Measurements from ENCODE around the gene LHFPL4.

The LHFPL4 gene

GRCh38 chr3:9534429-9534828 is 19.2 kb downstream of the LHFPL4 start:
- no peak for DNase-seq

- DNase-seq, result no peak
These were observed 28.5 kb downstream of the LHFPL4 start for GRCh38 chr3:9525078-9525477.

- no peak for DNase-seq
These were observed 38.7 kb downstream of the LHFPL4 start for GRCh38 chr3:9514956-9515355.

- no peak for DNase-seq
These were observed 39.3 kb downstream of the LHFPL4 start for GRCh38 chr3:9514306-9514705.

- DNase-seq, result no peak
These were observed 41.1 kb downstream of the LHFPL4 start for GRCh38 chr3:9512456-9513045.

- DNase-seq, result no peak
These were observed 44.8 kb downstream of the LHFPL4 start for GRCh38 chr3:9508781-9509180.

GRCh38 chr3:9507586-9508578 is 45.7 kb downstream of the LHFPL4 start:
- no peak for DNase-seq

- DNase-seq, result peak; percentile 91
These were observed 50.3 kb downstream of the LHFPL4 start for GRCh38 chr3:9503283-9503682.

GRCh38 chr3:9501226-9501625 is 52.4 kb downstream of the LHFPL4 start:
- no peak for DNase-seq

GRCh38 chr3:9500108-9501050 is 53.2 kb downstream of the LHFPL4 start:
- peak; percentile 83 for DNase-seq

- no peak for DNase-seq
These were observed 54.0 kb downstream of the LHFPL4 start for GRCh38 chr3:9499455-9500107.

GRCh38 chr3:9498781-9499180 is 54.8 kb downstream of the LHFPL4 start:
- DNase-seq, result no peak

GRCh38 chr3:9497821-9498565 is 55.6 kb downstream of the LHFPL4 start:
- DNase-seq, result no peak

GRCh38 chr3:9496893-9497292 is 56.7 kb downstream of the LHFPL4 start:
- no peak for DNase-seq

GRCh38 chr3:9494036-9494435 is 59.6 kb downstream of the LHFPL4 start:
- DNase-seq, result peak; percentile 26

GRCh38 chr3:9491506-9491905 is 62.1 kb downstream of the LHFPL4 start:
- no peak for DNase-seq

GRCh38 chr3:9485248-9485647 is 68.4 kb downstream of the LHFPL4 start:
- DNase-seq, result no peak

- DNase-seq, result no peak
These were observed 73.4 kb downstream of the LHFPL4 start for GRCh38 chr3:9480265-9480664.

- DNase-seq, result no peak
These were observed 76.7 kb downstream of the LHFPL4 start for GRCh38 chr3:9476935-9477334.

GRCh38 chr3:9474482-9474881 is 79.1 kb downstream of the LHFPL4 start:
- DNase-seq, result no peak

GRCh38 chr3:9473496-9474065 is 80.0 kb downstream of the LHFPL4 start:
- no peak for DNase-seq

All from activated CD8-positive, alpha-beta memory T cell treated with anti-CD3 and anti-CD28 coated beads for 24 hours (primary cell).